Daoy (cell line): ENCODE results near the gene PPP2R2B. TPM values are rescaled to one million over a fixed set of nuclear protein-coding genes. Genes with fewer than 3 reads are reported as not detected.
A peak's percentile ranks its signal among the peaks of the same experiment; 100 is the strongest.

Experiments
- DNase-seq: peaks from one replicate; pipeline ENCODE4 v3.0.0-alpha.2; 2015; ENCODE audit warnings: low read depth
- total RNA-seq: library from RNA; depleted of rRNA; stranded (reverse); fragments of >200 nt; shearing (Covaris generic); gene quantifications from 2 replicates; pipeline ENCODE4 v1.2.3, GENCODE V29; 2014

The PPP2R2B gene
- total RNA-seq, 1 experiment from 2014 or later: 5.0 TPM

DNA sequence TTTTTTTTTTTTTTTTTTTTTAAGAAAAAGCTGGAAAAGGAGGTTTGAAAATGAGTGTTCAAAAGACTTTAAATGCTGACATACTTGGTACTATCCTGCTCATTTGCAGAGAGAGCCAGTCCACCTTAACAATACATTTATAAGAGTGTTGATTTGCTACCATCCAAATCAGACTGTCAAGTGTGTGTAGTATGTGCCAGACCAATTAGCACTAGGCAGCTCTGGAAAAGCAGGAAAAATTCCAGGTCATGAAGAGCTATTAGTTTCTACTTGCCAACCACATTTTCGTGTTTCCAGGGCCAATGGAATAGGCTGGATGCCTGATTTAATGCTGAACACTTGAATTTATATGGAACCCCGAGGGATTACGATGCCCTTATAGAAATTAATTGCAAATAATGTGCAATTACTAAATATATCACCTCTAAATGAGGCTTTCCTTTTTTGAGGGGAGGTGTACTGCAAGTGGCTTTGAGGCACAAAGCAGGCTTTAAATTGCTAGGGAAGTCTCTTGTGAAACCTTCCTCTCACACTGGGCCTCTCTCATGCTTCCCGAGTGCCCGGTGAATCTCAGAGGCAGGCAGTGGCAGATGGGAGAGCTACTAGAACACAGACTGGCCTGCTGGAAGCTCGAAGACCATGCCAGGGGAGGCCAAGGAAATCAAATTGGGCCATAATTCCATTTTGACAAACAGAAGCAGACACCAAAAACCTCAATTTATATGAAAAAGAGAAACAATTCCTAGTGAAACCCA lies 178.7 kb downstream of the PPP2R2B start:
- DNase-seq: no peak

DNA sequence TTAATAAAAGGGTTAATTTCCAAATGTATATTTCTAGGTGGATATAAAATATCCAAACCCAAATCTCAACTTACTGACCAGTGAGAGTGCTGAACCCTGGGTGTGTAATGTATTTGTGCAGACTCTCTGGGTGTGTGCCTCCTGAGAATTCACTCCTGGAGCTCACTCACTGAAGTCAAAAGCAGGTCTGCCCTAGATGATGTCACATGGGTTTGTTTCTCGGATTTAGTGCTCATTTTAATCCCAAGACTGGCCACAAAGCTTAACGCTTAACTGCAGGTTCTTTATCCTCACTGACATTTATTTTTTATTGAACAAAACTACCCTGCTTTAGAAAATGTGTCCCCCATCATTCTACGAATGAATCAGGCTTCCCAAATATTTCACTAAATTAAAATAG lies 179.4 kb downstream of the PPP2R2B start:
- DNase-seq: no peak

DNA sequence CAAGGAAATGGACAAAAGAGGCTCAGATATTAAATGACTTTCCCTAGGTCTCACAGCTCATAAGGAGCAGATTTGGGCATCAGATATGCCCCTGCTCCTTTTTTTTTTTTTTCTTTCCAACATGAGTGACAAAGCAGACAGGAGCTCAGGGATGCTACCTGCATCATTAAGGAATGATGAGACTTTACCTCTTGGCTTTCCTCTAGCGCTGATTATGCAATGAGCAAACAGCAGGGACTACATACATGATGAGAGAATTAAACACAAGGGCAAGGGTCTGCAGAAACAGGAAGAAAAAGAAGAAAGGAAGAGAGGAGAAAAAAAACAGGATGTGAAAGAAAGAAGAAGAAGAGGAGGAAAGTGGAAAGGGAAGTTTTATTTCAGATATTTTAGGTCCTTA lies 179.9 kb downstream of the PPP2R2B start:
- no peak for DNase-seq

DNA sequence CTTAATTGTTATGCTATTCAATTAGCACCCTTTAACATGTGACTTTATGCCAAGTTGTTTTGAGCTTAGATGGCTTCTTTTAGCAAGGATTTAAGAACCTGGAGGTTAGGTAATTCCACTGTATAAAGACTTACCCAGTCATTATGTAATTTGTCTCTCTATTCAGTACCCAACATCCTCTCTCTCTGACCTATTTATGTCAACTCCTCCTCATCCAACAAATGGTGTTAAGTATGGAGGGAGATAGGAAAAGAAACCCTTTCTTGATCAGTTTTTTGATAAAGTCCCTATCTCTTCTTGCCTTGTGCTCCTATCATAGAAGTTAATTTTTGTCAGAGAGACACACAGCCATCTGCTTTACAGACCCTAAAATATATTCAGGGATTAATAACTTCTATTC lies 181.3 kb downstream of the PPP2R2B start:
- DNase-seq: no peak

DNA sequence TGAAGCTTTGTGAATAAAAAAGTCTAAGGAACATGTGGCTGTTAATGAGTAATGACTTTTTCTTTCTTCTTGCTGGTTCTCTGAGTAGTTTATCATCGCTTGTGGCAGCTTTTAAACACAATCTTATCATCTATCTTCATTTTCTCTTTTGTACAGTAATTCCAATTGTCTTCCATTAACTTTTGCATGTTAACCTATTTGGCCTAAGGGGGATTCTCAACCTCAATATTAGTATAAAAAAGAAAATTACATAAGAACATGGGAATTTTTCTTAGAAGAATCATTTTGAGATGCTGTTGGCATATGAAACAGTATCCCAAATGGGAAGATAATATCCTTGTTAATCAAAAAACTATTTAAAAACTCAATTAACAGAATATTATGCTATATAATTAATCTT lies 182.9 kb downstream of the PPP2R2B start:
- DNase-seq: no peak

DNA sequence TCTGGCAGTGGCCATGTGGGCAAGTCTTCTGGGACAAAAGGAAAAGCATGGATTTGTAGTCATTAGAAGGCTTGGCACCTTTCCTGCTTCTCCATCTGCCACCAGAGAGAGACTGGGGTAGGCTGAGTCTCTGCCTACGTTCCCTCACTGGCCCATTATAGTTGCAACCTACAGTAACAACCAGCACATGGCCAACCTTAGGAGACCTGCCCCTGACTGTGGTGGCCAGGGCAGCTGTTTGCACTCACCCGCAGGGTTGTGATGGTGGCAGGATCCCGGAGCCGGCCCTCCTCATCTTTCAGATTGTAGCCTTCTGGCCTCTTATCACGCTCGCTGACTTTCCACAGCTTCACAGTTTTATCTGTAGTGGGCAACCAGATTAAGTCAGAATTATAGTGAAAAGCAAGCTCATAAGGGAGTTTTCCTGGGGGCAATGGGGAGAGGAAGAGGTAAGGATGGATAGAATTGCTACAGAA lies 187.6 kb downstream of the PPP2R2B start:
- no peak for DNase-seq

DNA sequence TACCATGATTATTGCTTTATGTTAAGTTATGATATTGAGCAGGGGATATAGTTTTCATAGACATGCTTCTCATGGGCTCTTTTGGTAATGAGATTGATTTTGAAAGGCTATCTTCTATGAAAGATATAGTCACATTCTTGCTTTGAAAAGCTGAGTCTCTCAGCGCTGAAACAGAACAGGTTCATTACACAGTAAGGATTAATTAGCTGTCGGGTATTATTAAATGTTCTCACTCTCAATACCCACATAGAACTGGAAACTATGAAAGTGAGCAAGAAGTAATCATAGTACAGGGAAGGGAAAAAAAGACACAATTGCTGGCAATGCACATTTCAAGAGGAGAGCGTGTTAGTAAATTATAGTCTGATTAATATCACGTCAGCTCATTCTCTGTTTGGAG lies 190.9 kb downstream of the PPP2R2B start:
- no peak for DNase-seq

DNA sequence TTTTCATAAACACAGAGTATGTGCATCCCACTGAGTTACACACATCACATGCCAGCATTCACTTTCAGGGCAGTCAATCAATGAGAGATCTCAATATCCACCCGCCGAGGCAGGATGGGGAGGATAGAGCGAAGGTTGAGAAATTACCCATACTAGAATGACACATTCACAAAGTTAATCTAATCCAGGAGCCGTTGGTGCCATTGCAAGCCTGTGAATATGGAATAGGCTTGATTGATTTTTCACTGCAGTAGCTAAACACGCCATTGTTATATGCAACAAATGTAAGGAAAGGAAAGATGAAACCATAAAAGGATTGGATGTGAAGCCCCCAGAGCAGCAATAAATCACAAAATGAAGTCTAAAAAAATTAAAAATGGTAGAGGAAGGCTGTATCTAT lies 194.7 kb downstream of the PPP2R2B start:
- DNase-seq: no peak

DNA sequence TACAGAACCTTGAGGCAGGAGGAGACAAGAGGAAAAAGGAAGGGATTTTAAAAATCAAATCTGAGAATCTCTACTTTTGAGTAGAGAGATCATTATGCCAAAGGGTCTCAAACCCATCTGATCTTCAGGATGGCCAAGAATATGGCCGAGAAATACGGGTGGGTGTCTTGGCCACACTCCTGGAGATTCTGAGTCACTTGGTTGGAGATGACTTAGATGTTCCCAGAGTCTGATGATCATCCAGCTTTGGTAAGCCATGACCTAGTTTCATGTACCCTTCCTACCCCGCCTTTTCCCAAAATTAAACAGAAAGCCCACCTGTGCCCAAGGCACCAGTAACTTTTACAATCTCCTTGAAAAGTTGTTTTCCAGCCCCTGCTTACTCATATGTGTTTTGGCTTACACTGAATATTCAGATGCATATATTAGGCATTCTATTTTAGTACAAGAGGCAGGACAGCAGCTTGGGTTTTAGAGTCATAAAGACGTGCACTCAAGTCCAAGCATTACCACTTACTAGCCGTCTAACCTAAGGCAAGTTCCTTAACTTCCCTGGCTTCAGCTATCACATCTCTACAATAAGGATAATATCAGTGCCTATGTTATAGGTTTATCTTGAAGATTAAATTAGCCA lies 195.5 kb downstream of the PPP2R2B start:
- no peak for DNase-seq

DNA sequence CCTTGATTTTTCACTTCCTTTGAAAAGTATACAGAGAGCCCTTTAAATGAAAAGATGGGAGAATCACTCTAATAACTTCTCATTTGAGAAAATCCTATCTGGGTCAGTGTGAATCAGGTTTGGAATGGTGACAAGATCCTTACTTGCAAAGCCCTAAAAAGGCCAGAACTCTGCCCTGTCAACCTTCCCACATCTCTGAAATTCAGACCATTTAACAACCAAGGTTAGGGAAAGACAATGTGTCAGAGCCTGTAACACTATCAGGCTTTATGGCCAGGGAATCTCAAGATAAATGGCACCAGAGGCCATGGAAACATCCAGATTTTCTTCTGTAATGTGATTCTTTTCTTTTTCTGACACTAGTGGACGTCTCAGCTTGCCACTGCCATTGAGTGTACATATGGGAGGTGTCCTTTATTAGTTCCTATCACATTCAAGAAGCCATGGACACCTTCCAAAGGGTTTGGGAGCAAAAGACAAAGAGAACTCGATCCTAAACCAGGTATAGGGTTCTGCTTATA lies 196.9 kb downstream of the PPP2R2B start:
- DNase-seq: no peak

DNA sequence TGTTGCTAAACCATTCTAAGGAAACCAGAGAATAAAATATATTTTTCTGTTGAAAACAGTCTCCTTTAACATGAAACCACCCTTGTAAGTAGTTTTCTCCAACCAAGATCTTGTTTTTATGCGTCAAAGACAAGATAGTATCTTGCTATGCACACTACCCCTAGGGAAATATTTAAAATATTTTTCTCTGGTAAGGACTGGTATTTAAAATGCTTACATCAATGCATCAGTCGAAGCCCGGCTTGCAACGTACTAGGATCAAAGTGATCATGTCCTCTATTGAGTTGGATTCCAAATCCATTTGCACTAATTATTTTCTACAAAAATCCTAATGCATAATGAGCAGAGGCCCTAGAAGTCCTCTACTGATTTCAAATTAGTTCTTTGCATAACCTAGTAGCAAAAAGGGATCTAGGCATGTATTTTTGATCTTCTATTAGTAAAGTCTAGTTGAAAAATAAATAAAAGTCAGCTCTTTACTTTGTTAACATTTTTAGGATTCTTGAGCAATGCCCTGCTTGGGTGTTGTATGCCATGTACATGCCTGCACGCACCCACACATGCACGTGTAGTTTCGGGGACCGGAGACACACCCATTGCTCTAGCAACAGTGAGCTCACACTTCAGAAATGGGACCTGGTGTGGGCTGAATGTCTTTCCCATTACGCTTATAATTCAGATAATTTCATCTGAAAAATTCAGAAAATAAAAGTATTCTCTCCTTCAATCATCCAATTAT lies 197.5 kb downstream of the PPP2R2B start:
- peak; percentile 9 for DNase-seq

DNA sequence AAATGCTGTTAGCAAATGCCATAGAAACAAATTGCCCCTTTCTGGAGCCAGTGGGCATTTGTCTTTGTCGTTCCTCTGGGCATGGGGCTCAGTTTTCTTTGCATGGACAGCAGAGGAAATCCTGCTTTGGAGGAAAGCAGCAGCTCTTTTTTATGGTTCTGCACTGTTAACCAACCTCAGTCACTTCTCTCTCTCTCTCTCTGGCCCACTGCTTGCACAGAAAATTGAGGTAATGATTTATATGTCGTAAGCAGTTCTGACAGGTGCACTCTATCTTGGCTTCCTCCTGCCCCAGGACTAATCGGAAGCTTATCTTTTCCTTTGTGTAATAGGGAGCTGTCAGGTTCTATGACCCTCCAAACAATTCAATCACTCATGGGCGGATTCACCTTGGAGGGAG lies 202.9 kb downstream of the PPP2R2B start:
- DNase-seq: no peak

DNA sequence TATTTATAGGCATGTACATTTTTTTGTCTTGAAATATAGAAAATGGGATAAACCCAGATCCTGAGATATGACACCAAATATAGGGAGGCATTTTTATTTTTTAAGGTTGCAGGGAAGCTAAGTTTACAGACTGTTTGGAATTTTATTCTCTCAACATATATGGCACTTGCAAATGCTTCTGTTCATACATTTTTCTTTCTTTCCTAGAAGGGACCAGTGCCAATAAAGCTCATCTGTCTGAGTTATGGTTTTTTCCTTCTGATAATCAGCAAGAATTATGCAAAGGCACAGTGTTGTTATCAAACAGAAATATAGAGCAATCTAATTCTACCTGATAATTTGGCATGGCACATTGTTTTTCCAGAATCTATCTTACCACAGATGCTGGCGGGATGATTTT lies 205.7 kb downstream of the PPP2R2B start:
- DNase-seq: no peak

DNA sequence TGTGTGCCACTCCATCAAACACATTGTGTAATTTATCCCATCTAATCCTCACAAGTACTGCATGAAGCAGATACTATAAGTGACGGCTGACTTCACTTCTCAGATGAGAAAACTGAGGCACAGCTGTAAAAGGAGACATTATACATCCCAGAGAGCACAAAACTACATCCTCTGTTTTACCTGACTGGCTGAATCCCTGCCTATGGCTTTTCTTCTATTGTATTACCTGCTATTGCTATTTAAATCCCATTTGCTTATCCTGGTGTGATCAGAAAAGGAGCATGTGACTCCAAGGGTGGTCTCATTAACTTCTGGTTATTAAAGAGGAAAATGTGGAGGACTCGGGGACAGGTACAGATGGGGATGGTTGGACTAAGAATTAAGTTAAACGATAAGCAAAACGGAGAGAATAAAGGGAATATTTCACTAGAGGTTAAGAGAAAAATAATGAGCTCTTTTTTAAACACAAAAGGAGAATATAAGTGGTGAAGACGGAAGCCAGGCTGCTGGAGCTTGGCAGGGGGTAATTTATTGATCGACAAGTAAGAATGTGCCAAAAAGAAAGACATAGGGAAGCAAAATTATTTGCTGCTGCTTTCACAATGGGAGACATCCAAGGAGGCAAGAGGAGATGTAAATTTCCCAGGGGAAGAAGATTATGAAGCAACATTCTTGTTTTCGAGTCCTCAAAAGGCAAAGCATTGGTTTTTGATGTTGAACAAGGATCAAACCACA lies 206.8 kb downstream of the PPP2R2B start:
- no peak for DNase-seq

DNA sequence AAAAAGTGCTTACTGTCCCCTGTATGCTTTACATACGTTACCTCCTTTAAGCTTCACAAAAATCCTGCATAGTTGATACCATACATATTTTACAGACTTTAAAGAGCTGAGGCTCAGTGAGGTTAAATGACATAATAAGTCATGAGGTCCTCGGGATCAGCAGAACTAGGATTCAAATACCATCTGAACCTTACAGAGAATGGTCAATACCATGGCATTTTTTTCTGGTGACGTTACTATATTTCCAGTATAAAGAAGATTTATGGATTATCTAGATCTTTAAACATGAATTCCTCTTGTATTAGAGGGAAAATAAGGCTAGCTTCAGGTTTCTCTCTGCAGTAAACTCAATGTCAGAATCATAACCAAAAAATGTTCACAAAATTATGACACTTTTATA lies 208.9 kb downstream of the PPP2R2B start:
- DNase-seq: no peak

DNA sequence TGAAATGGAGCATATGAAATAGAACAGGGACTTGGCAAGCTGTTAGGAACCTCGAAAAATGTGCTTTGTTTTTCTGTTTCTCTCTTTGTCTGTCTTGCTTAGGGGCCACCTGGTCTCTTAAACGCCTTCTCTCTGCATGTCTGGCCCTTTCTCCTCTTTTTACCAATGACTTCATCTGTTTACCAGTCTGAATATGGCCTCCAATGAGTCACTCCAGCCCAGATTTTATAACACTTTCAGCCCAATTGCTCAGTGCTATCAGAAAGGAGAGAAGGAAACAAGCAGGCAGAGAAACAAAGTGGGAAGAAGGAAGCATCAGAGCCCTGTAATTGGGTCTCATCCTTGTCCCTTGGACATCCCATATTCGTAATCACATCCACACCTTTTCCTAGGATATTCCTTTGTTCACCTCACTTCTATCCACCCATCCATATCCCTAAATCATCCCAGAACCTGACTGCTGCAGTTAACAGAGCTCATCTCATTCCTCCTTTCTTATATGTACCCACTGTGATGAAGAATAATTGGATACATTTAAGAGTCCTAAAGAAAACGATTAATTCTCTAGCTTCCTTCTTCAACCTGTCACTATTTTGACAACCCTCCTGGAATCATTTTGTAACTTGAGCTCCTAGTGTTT lies 210.8 kb downstream of the PPP2R2B start:
- DNase-seq: peak; percentile 81

DNA sequence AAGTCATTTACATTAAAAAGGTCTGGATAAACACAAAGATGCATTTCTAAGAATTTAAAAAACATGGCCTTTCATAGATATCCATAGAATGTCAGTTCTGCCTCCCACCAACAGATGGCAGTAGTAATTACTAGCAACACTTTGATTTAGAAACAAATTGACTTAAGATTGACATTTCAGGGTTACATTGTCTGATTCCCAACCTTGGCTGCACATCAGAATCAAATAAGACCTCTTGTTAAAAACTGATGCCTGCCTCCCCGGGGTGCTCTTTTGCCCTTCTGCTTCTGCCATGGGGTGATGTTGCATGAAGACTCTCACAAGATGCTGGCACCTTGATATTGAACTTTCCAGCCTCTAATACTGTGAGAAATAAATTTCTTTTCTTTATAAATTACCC lies 216.3 kb downstream of the PPP2R2B start:
- no peak for DNase-seq

DNA sequence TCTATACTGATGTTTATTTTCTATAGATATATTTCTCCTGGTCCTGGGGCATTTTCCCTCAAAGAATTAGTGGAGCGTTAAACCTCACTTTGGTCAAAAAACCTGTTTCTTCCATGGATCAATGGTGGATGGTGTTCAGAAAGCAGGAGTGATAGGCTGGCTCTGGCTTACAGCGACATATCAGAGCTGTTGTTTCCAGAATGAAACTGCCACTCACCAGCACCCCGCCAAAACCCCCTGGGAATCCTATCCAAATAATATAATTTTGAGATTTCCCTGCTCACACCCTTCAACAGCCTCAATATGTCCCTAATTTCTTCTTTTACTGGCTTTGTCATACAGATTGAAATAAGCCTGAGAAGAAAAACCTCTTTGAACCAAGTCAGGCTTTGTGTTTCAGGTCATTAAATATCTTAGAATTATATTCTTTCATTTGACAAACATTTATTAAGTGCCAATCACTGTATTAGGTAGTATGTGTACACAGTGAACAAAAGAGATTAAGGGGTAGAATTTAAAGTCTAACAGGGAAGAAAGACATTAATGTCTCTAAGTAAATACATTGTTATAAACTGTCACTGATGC lies 218.1 kb downstream of the PPP2R2B start:
- DNase-seq: no peak

DNA sequence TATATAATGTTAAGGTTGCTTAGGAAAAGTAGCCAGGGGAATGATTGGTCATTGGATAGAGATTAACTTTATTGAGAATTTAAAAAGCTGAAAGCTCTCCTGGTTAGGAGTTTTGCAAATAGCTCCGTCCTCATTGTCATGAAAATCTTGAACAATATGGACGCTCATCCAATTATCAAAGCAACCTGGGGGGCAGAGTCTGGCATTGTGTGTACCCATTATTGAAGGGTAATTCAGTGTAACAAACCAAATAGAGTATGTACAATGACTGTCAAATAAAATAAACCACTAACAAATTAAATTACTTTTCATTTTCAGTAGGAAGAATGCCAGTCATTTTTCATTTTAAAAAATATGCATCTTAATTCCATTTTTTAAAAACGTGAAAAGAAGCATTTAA lies 218.6 kb downstream of the PPP2R2B start:
- no peak for DNase-seq

DNA sequence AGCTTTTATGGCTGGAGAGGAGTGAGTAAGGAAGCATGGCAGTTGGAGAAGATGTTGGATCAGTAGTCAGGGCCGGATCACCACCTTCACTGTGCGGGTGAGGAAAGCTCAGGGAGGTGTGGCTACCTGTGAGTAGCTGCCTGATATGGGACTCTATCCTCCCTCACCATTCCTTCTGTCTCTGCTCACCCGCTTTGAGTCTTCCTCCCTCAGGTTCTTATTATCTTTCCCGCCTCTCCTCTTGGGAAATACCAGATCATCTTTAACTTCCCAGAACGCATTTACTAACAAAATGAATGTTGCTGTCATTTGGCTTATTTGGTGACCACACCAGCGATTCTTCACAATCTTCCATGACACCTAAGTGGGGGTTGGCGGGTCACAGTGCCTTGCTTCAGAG lies 221.9 kb downstream of the PPP2R2B start:
- DNase-seq: no peak

DNA sequence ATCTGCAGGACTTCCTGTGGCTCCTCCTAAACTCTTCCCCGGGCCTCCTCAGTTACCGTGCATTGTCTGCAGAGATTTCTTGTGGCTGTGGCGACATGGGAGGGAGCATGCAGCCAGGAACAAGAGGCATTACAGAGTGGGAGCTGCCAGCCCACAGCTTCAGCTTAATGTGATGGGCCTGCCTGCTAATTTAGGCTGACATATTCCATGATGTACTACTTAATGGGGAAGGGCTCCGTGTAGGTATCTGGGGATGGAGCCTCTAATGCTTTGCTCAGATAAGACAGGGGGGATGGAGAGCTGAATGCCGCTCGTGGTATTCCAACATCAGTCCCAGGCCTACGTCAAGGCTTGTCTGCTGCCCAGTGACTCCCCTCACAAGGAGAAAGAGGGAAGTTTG lies 225.0 kb downstream of the PPP2R2B start:
- DNase-seq: no peak
